Activated CD4-positive, alpha-beta T cell treated with anti-CD3 and anti-CD28 coated beads, Interleukin-2, amount 10 ng/mL, durations not matched to agents 24 days and 14 days (primary cell): Measurements from ENCODE around the gene SSU72. TPM values are rescaled to one million over a fixed set of nuclear protein-coding genes. Genes with fewer than 3 reads are reported as not detected.
"Not testable (repeated sequence)": the region's sequence is repeated elsewhere in the genome, so short reads cannot be mapped to it uniquely, and the experiment has no call there.

Source experiments
- DNase-seq: peaks from one replicate; pipeline ENCODE4 v3.0.0; 2022
- H3K27ac Mint-ChIP-seq: one replicate; pipeline ENCODE4 v1.8.0; 2022; ENCODE audit warnings: mild to moderate bottlenecking, mixed read lengths
- H3K27me3 Mint-ChIP-seq: one replicate; pipeline ENCODE4 v1.8.0; 2022; ENCODE audit warnings: mixed read lengths
- H3K36me3 Mint-ChIP-seq: one replicate; pipeline ENCODE4 v1.8.0; 2022; ENCODE audit warnings: low read depth, mild to moderate bottlenecking, mixed read lengths
- H3K4me1 Mint-ChIP-seq: one replicate; pipeline ENCODE4 v1.8.0; 2021; ENCODE audit warnings: mixed read lengths
- H3K4me3 Mint-ChIP-seq: one replicate; pipeline ENCODE4 v1.8.0; 2022; ENCODE audit warnings: mild to moderate bottlenecking, moderate library complexity, mixed read lengths
- H3K9me3 Mint-ChIP-seq: one replicate; pipeline ENCODE4 v1.8.0; 2021; ENCODE audit warnings: mixed read lengths
- intact Hi-C: fragments of 100-400 bp; cut with micrococcal nuclease; formaldehyde crosslinking; loops from one replicate; pipeline ENCODE4 v1.15.1; 2023
- total RNA-seq: library from RNA; stranded (reverse); gene quantifications from 2 replicates; pipeline ENCODE4 v1.2.3, GENCODE V29; 2022

Gene SSU72
- total RNA-seq, 1 donor from 2014 or later = 134 TPM

GRCh38 chr1:1519805-1520505 is 54.7 kb downstream of the SSU72 start:
- H3K9me3 Mint-ChIP-seq, H3K4me3 Mint-ChIP-seq, H3K27ac Mint-ChIP-seq, H3K4me1 Mint-ChIP-seq, intact Hi-C loops, H3K27me3 Mint-ChIP-seq, DNase-seq: not testable (repeated sequence)
- peaks cover 21% of the 10 kb centered on the region for H3K36me3 Mint-ChIP-seq

- intact Hi-C loops = not testable (repeated sequence)
- peaks cover 23% of the 10 kb centered on the region for H3K36me3 Mint-ChIP-seq
Measured at GRCh38 chr1:1518621-1519007, 56.0 kb downstream of the SSU72 start.

GRCh38 chr1:1517973-1518620 is 56.6 kb downstream of the SSU72 start:
- no peak for DNase-seq
- intact Hi-C loops = no loop called here
- Mint-ChIP-seq H3K27me3 (no peaks in the 10 kb centered on the region), H3K9me3 (no peaks in the 10 kb centered on the region), H3K36me3 (peaks cover 23% of the 10 kb centered on the region), H3K27ac (no peak overlapping the region), H3K4me3 (no peak overlapping the region), H3K4me1 (peaks cover 2% of the 10 kb centered on the region)

More at GRCh38 chr1:1518621-1519007, 56.0 kb downstream of the SSU72 start:
- not testable (repeated sequence) for H3K27me3 Mint-ChIP-seq, DNase-seq, H3K4me1 Mint-ChIP-seq, H3K27ac Mint-ChIP-seq, H3K4me3 Mint-ChIP-seq, H3K9me3 Mint-ChIP-seq

DNA sequence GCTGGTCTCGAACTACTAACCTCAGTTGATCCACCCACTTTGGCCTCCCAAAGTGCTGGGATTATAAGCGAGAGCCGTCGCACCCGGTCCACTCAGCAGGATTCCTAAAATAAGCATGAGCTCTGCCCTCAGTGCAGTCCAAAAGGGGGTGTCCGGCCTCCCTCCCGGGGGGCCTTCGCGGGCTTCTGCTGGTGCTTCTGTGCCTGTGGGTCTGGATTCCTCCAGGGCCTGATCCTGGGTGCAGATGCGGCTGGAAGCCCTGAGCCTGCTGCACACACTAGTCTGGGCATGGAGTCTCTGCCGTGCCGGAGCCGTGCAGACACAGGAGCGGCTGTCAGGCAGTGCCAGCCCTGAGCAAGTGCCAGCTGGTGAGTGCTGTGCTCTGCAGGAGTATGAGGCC is 57.7 kb downstream of the SSU72 start:
- peaks cover 21% of the 10 kb centered on the region for H3K36me3 Mint-ChIP-seq
- H3K27me3 Mint-ChIP-seq, H3K4me1 Mint-ChIP-seq, DNase-seq, H3K9me3 Mint-ChIP-seq, H3K4me3 Mint-ChIP-seq, H3K27ac Mint-ChIP-seq, intact Hi-C loops: not testable (repeated sequence)

DNA sequence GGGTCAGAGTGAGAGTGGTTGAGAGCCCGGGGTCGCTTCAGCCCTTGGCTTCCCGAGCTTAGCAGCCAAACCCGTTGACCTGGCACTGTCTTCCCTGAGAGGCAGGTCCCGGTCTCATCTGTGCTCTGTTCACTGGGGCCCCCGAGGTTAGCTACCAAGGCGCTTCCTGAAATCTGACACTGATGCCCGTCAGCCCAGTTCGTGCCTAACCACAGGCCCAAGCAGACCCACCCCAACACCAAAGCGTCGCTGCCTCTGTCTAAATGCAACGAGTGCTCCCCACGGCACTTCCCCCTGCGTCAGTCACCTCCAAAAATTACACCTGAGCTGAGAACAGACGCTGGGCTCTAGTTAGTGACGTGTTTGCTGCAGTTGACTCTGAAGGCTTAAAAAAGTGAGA is 60.3 kb downstream of the SSU72 start:
- not testable (repeated sequence) for H3K4me3 Mint-ChIP-seq, H3K27ac Mint-ChIP-seq, DNase-seq, H3K27me3 Mint-ChIP-seq, H3K4me1 Mint-ChIP-seq, H3K9me3 Mint-ChIP-seq
- peaks cover 19% of the 10 kb centered on the region for H3K36me3 Mint-ChIP-seq
- intact Hi-C loops = loop anchor here (5.0 kb wide), 1 partner anchor 107 kb away; the partner anchor contains the start of gene MRPL20

GRCh38 chr1:1513675-1514074 is 61.0 kb downstream of the SSU72 start:
- H3K4me3 Mint-ChIP-seq = peak overlapping the region; percentile 80
- H3K27ac Mint-ChIP-seq = peak overlapping the region; percentile 24
- H3K36me3 Mint-ChIP-seq = peaks cover 17% of the 10 kb centered on the region
- not testable (repeated sequence) for H3K4me1 Mint-ChIP-seq, DNase-seq, H3K27me3 Mint-ChIP-seq, H3K9me3 Mint-ChIP-seq
- intact Hi-C loops = loop anchor here (5.0 kb wide), 1 partner anchor 106 kb away; the partner anchor contains the start of gene MRPL20

- intact Hi-C loops = loop anchor here (5.0 kb wide), 1 partner anchor 105 kb away; the partner anchor contains the start of gene MRPL20
- H3K4me3 Mint-ChIP-seq = peak overlapping the region; percentile 79
- not testable (repeated sequence) for H3K36me3 Mint-ChIP-seq, H3K9me3 Mint-ChIP-seq, H3K27ac Mint-ChIP-seq, H3K27me3 Mint-ChIP-seq, H3K4me1 Mint-ChIP-seq
- DNase-seq = peak; percentile 83
Measured at GRCh38 chr1:1512425-1512824, 62.2 kb downstream of the SSU72 start.

- H3K27me3 Mint-ChIP-seq = no peaks in the 10 kb centered on the region
- DNase-seq = peak; percentile 99
- peaks cover 6% of the 10 kb centered on the region for H3K36me3 Mint-ChIP-seq
- no peaks in the 10 kb centered on the region for H3K9me3 Mint-ChIP-seq
- intact Hi-C loops = loop anchor here (5.0 kb wide), 1 partner anchor 104 kb away; the partner anchor contains the start of gene MRPL20
- peak within 1 kb of the TSS; percentile 82 for H3K4me3 Mint-ChIP-seq
- H3K4me1 Mint-ChIP-seq = peaks cover 8% of the 10 kb centered on the region
- H3K27ac Mint-ChIP-seq = peak within 1 kb of the TSS; percentile 88
Measured at GRCh38 chr1:1511533-1512285, 63.0 kb downstream of the SSU72 start, which contains the start of gene ATAD3A. Gene ATAD3A, plus strand, starts transcription at chr1:1512162. Its CDS starts 107 bp downstream, at chr1:1512269.

- H3K27me3 Mint-ChIP-seq = no peaks in the 10 kb centered on the region
- peak; percentile 70 for DNase-seq
- no peaks in the 10 kb centered on the region for H3K9me3 Mint-ChIP-seq
- peak overlapping the region; percentile 84 for H3K27ac Mint-ChIP-seq
- intact Hi-C loops = loop anchor here (5.0 kb wide), 1 partner anchor 104 kb away; the partner anchor contains the start of gene MRPL20
- H3K4me3 Mint-ChIP-seq = peak overlapping the region; percentile 82
- peaks cover 8% of the 10 kb centered on the region for H3K4me1 Mint-ChIP-seq
- peaks cover 5% of the 10 kb centered on the region for H3K36me3 Mint-ChIP-seq
Measured at GRCh38 chr1:1510912-1511532, 63.6 kb downstream of the SSU72 start.

DNA sequence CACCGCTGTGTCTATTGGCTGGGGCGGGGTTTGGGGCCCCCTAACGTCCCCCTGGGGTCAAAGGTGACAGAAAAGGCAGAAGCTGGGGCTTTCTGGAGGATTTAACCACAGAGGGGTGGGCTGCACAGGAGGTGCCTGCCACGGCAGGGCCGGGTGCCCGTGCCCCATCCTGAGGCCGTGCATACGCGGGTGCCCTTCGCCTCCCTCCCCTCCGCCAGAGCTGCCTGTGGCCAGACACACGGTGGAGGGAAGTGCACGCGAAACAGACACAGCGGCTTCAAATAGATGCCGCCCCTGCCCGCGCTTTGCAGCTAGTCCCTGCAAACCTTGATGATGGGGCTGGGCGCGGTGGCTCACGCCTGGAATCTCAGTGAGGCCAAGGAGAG is 65.2 kb downstream of the SSU72 start:
- not testable (repeated sequence) for H3K4me3 Mint-ChIP-seq, H3K36me3 Mint-ChIP-seq, H3K27me3 Mint-ChIP-seq, H3K9me3 Mint-ChIP-seq, DNase-seq, H3K27ac Mint-ChIP-seq
- intact Hi-C loops = loop anchor here (10.0 kb wide), 1 partner anchor 135 kb away; the partner anchor contains the start of gene AURKAIP1
- peaks cover 18% of the 10 kb centered on the region for H3K4me1 Mint-ChIP-seq

GRCh38 chr1:1508775-1509464 is 65.7 kb downstream of the SSU72 start:
- DNase-seq, H3K36me3 Mint-ChIP-seq, H3K27ac Mint-ChIP-seq, H3K27me3 Mint-ChIP-seq, H3K9me3 Mint-ChIP-seq, H3K4me3 Mint-ChIP-seq: not testable (repeated sequence)
- intact Hi-C loops = loop anchor here (10.0 kb wide), 1 partner anchor 134 kb away; the partner anchor contains the start of gene AURKAIP1
- peaks cover 18% of the 10 kb centered on the region for H3K4me1 Mint-ChIP-seq

DNA sequence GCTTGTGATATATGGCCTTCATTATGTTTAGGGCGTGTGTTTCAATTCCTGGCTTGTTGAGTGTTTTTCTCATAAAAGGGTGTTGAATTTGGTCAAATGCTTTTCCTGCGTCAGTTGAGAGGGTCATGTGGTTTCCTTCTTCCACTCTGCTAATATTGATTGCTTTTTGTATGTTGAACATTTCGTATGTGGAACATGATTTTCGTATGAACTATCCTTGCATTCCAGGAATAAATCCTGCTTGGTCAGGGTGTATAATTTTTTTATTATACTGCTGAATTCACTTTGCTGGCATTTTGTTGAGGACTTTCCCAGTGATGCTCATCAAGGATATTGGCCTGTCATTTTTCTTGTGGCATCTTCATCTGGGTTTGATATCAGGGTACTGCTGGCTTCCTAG is 67.4 kb downstream of the SSU72 start:
- Mint-ChIP-seq H3K36me3 (no peaks in the 10 kb centered on the region), H3K4me3 (no peak overlapping the region), H3K9me3 (no peaks in the 10 kb centered on the region), H3K27ac (no peak overlapping the region), H3K4me1 (peaks cover 16% of the 10 kb centered on the region), H3K27me3 (no peaks in the 10 kb centered on the region)
- DNase-seq = no peak
- intact Hi-C loops = loop anchor here (10.0 kb wide), 1 partner anchor 133 kb away; the partner anchor contains the start of gene AURKAIP1

DNA sequence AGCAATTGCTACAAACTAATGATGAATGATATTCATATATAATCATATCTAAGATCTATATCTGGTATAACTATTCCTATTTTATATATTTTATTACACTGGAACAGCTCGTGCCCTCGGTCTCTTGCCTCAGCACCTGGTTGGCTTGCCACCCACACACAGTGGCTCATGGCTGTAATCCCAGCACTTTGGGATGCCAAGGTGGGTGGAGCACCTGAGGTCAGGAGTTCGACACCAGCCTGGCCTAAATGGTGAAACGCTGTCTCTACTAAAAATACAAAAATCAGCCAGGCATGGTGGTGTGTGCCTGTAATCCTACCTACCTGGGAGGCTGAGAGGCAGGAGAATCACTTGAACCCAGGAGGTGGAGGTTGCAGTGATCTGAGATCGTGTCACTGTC is 68.9 kb downstream of the SSU72 start:
- intact Hi-C loops = loop anchor here (10.0 kb wide), 1 partner anchor 131 kb away; the partner anchor contains the start of gene AURKAIP1
- not testable (repeated sequence) for H3K36me3 Mint-ChIP-seq, H3K4me3 Mint-ChIP-seq, H3K27me3 Mint-ChIP-seq, H3K9me3 Mint-ChIP-seq, DNase-seq
- Mint-ChIP-seq H3K27ac (peak overlapping the region; percentile 75), H3K4me1 (peaks cover 13% of the 10 kb centered on the region)
